HG02623 (cell line): ENCODE data around the gene ZBTB1.
"Not testable (repeated sequence)": the region's sequence is repeated elsewhere in the genome, so short reads cannot be mapped to it uniquely, and the experiment has no call there.

Source experiments
- ATAC-seq: cut with Tn5 transposase; IDR thresholded peaks from one replicate; pipeline ENCODE4 v1.9.1; 2021; ENCODE audit warnings: moderate library complexity; ENCODE audit not compliant: unreplicated experiment

The ZBTB1 gene

GRCh38 chr14:64522591-64523355 is 18.2 kb downstream of the ZBTB1 start:
- no peak for ATAC-seq

DNA sequence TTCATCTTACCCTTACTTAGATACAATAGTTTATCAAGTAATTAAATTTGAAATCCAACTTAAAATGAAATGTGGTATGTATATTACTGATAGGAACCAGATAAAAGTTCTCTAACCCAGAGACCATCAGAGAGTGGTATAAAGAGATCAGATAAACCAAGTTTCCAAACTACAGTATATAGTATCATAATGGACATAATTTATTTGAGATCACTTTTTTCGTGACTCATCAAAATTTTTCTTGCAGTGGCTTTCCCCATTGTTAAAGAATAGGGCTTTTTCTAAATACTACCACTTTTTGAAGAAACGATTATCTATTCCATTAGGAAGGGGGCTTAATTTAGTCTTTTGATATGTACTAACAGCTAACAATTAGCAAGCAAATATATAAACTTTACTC is 20.8 kb downstream of the ZBTB1 start:
- no peak for ATAC-seq

DNA sequence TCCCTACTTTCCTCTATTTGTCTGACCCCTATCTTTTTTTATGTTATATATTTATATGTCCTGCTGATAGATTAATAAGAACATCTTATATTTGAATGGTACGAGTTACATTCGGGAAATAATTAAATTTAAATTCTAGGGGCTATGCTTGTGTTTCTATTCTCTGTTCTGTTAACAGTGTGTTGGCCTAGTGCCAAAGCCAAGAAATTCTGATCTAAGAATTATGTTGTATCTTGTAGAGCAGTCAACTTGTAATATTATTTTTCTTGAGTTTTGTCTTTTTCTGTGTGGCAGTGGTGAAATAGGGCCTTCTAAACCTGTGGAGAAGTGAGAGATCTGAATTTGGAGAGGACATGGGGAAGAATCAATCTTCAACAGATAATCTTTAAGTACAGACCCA is 27.0 kb downstream of the ZBTB1 start:
- no peak for ATAC-seq

GRCh38 chr14:64536488-64537245 is 32.1 kb downstream of the ZBTB1 start:
- no peak for ATAC-seq

DNA sequence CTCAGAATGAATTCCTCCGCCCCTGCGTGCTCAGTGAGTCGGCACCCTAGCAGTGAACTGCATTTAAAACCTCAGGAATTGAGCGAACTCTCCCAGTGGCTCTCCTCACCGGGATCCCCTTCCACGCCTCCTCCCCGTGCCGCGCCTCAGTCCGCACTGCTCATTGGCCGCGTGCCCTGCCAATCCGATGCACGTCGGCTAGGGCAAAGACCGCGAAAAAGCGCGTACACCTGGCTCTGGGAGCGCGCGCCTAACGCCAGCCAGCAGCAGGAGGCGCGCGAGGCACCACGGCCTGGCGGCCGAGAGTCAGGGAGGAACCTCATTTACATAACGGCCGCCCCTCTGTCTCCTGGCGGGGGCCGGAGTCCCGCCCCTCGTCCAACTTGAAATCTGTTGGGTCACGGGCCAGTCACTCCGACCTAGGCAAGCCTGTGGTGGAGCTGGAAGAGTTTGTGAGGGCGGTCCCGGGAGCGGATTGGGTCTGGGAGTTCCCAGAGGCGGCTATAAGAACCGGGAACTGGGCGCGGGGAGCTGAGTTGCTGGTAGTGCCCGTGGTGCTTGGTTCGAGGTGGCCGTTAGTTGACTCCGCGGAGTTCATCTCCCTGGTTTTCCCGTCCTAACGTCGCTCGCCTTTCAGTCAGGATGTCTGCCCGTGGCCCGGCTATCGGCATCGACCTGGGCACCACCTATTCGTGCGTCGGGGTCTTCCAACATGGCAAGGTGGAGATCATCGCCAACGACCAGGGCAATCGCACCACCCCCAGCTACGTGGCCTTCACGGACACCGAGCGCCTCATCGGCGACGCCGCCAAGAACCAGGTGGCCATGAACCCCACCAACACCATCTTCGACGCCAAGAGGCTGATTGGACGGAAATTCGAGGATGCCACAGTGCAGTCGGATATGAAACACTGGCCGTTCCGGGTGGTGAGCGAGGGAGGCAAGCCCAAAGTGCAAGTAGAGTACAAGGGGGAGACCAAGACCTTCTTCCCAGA is 35.9 kb downstream of the ZBTB1 start, which contains the start of gene HSPA2:
TSS of gene HSPA2 (plus strand) at position 534 of the 995 bp plus-strand sequence. CDS start at position 643, 109 bp downstream.
- ATAC-seq: peak; percentile 96

- no peak for ATAC-seq
Measured at GRCh38 chr14:64541261-64541971, 36.8 kb downstream of the ZBTB1 start.

DNA sequence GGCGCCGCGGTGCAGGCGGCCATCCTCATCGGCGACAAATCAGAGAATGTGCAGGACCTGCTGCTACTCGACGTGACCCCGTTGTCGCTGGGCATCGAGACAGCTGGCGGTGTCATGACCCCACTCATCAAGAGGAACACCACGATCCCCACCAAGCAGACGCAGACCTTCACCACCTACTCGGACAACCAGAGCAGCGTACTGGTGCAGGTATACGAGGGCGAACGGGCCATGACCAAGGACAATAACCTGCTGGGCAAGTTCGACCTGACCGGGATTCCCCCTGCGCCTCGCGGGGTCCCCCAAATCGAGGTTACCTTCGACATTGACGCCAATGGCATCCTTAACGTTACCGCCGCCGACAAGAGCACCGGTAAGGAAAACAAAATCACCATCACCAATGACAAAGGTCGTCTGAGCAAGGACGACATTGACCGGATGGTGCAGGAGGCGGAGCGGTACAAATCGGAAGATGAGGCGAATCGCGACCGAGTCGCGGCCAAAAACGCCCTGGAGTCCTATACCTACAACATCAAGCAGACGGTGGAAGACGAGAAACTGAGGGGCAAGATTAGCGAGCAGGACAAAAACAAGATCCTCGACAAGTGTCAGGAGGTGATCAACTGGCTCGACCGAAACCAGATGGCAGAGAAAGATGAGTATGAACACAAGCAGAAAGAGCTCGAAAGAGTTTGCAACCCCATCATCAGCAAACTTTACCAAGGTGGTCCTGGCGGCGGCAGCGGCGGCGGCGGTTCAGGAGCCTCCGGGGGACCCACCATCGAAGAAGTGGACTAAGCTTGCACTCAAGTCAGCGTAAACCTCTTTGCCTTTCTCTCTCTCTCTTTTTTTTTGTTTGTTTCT is 37.6 kb downstream of the ZBTB1 start:
- ATAC-seq: no peak

DNA sequence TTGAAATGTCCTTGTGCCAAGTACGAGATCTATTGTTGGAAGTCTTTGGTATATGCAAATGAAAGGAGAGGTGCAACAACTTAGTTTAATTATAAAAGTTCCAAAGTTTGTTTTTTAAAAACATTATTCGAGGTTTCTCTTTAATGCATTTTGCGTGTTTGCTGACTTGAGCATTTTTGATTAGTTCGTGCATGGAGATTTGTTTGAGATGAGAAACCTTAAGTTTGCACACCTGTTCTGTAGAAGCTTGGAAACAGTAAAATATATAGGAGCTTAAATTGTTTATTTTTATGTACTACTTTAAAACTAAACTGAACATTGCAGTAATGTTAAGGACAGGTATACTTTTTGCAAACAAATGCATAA is 38.2 kb downstream of the ZBTB1 start:
- ATAC-seq: no peak

GRCh38 chr14:64544607-64545312 is 40.2 kb downstream of the ZBTB1 start:
- no peak for ATAC-seq

DNA sequence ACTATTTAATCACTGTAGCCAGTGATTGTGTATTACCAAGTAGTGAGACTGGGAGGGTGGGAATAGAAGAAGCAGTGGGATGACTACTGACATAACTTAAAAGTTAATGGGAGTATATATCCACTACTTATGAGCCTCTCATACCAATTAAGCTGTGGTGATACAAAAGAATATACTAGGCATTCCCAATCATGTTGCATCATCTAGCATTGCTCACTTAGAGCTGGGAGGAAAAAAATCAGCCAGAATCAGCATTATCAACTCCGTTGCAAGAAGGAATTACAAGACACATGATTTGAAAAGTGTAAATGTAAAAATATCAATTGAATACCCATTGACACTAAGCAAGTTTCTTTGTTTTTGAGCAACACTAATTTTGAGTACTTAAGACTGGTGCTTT is 44.4 kb downstream of the ZBTB1 start:
- no peak for ATAC-seq

GRCh38 chr14:64549791-64550620 is 45.4 kb downstream of the ZBTB1 start, which contains the start of gene PPP1R36:
PPP1R36 (plus strand) TSS chr14:64549961; CDS start chr14:64549998, 37 bp downstream.
- no peak for ATAC-seq

- no peak for ATAC-seq
Measured at GRCh38 chr14:64550621-64551333, 46.2 kb downstream of the ZBTB1 start.

- no peak for ATAC-seq
Measured at GRCh38 chr14:64554556-64554955, 50.0 kb downstream of the ZBTB1 start.

DNA sequence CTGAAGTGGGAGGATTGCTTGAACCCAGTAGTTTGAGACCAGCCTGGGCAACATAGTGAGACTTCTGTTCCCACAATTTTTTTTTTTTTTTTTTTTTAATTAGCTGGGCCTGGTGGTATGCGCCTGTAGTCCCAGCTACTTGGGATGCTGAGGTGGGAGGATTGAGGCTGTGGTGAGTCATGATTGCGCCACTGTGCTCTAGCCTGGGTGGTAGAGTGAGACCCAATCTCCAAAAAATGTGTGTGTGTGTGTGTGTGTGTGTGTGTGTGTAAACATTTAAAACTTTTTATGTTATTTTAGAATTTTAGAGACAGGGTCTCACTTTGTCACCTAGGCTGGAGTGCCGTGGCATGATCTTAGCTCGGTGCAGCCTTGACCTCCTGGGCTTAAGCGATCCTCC is 52.0 kb downstream of the ZBTB1 start:
- no peak for ATAC-seq

- ATAC-seq: not testable (repeated sequence)
Measured at GRCh38 chr14:64558216-64558615, 53.6 kb downstream of the ZBTB1 start.

DNA sequence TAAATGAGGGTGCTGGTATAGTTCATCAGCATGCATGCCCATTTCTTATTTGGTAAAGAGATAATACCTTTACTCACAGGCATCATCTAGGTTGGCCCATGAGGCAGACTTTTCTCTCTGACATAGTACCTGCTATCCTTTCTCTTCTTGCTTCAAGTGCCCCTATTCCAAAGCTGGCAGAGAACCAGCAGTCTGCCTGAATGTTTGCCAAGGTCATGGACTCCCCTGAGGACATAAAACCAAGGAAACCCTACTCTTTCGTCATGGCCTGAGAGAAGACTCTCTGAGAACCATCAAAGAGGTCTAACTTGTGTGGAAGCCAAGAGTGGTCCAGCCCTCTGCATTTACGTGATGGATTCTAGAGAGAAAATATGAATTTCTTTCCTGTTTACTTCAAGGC is 57.1 kb downstream of the ZBTB1 start:
- no peak for ATAC-seq

DNA sequence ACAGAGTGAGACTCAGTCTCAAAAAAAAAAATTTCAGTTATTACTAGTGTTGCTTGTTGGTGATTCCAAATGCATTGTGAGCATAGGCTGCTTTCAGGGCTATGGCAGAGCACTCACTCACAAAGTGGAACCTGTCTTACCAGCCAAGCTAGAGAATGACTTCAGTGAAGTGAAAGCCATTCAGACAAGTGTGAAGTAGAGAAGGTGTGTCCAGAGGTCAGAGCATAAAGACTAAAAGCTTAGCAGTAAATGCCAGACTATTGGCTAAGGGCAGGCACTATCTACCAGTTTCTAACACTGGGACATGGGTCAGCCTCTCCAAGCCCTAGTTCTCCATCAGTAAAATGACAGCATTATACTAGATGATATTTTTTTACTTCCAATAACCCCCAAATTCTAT is 57.9 kb downstream of the ZBTB1 start:
- no peak for ATAC-seq
